Measurements from ENCODE around the gene KCNAB2.

Gene KCNAB2

DNA sequence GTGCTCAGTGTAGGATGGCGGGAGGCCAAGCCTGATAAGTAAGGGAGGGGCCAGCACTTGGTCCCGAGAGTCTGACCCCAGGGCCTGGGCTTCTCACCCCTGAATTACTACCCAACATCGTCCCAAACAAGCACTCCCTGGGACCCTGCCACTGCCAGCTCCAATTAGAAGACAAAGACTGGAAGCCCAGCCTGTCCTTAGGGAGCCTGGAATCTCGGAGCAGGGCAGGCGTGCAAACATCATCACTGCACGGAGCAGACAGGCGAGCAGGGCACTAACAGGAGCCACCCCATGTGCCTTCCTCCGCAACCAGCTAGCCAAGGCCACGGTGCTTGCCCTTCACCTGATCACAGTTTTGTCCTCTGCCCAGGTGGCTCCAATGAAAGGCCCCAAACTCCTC is 23.2 kb downstream of the KCNAB2 start:
- TF ChIP-seq EZH2phosphoT487 (IDR thresholded peaks at IDR 0.05; ENCODE audit: low read length) = no peak
- TF ChIP-seq CTCF (IDR thresholded peaks at IDR 0.05; ENCODE audit: low read length) = no peak
- H4K20me1 ChIP-seq (ENCODE audit: insufficient read depth, low read length) = no peaks in the 10 kb centered on the region

GRCh38 chr1:6069573-6069972 is 23.9 kb downstream of the KCNAB2 start:
- no peak for DNase-seq
- Histone ChIP-seq H3K36me3 (replicated peaks; ENCODE audit: insufficient read depth, low read length) (no peaks in the 10 kb centered on the region), H3K4me2 (ENCODE audit: low read depth, low read length) (no peak overlapping the region), H3F3A (ENCODE audit: insufficient read depth, low read length) (no peaks in the 10 kb centered on the region), H3K9ac (ENCODE audit: low read length) (no peak overlapping the region), H3K9me2 (replicated peaks; ENCODE audit: insufficient read depth, low read length) (no peaks in the 10 kb centered on the region), H3K27ac (ENCODE audit: low read length) (no peak overlapping the region), H3K27me3 (replicated peaks; ENCODE audit: insufficient read depth, low read length) (no peaks in the 10 kb centered on the region), H3K9me3 (replicated peaks; ENCODE audit: insufficient read depth, low read length) (no peaks in the 10 kb centered on the region), H3K4me1 (ENCODE audit: low read length) (no peaks in the 10 kb centered on the region), H2AFZ (ENCODE audit: low read length) (no peak overlapping the region), H4K20me1 (ENCODE audit: insufficient read depth, low read length) (no peaks in the 10 kb centered on the region), H3K4me3 (ENCODE audit: low read length) (no peak overlapping the region), H3K79me2 (ENCODE audit: low read length) (no peaks in the 10 kb centered on the region)
- TF ChIP-seq EZH2phosphoT487 (IDR thresholded peaks at IDR 0.05; ENCODE audit: low read length) = no peak
- TF ChIP-seq CTCF (IDR thresholded peaks at IDR 0.05; ENCODE audit: low read length) = no peak
- TF ChIP-seq EZH2 (optimal IDR thresholded peaks at IDR 0.05; ENCODE audit: low read depth, low read length) = no peak

More for the DNA sequence above, 23.2 kb downstream of the KCNAB2 start:
- no peaks in the 10 kb centered on the region for H3K9me2 ChIP-seq (replicated peaks; ENCODE audit: insufficient read depth, low read length)
- H3K4me1 ChIP-seq (ENCODE audit: low read length) = no peaks in the 10 kb centered on the region
- H3K27me3 ChIP-seq (replicated peaks; ENCODE audit: insufficient read depth, low read length) = no peaks in the 10 kb centered on the region
- H3K9ac ChIP-seq (ENCODE audit: low read length) = no peak overlapping the region
- H3K9me3 ChIP-seq (replicated peaks; ENCODE audit: insufficient read depth, low read length) = no peaks in the 10 kb centered on the region
- H2AFZ ChIP-seq (ENCODE audit: low read length) = no peak overlapping the region
- no peak for DNase-seq
- H3K4me2 ChIP-seq (ENCODE audit: low read depth, low read length) = no peak overlapping the region
- no peaks in the 10 kb centered on the region for H3K79me2 ChIP-seq (ENCODE audit: low read length)
- no peak overlapping the region for H3K4me3 ChIP-seq (ENCODE audit: low read length)
- no peaks in the 10 kb centered on the region for H3F3A ChIP-seq (ENCODE audit: insufficient read depth, low read length)
- no peaks in the 10 kb centered on the region for H3K36me3 ChIP-seq (replicated peaks; ENCODE audit: insufficient read depth, low read length)
- H3K27ac ChIP-seq (ENCODE audit: low read length) = no peak overlapping the region

GRCh38 chr1:6070450-6070974 is 24.8 kb downstream of the KCNAB2 start:
- Histone ChIP-seq H3K9me3 (replicated peaks; ENCODE audit: insufficient read depth, low read length) (no peaks in the 10 kb centered on the region), H3K27me3 (replicated peaks; ENCODE audit: insufficient read depth, low read length) (no peaks in the 10 kb centered on the region), H3K9me2 (replicated peaks; ENCODE audit: insufficient read depth, low read length) (no peaks in the 10 kb centered on the region), H2AFZ (ENCODE audit: low read length) (no peak overlapping the region), H3K79me2 (ENCODE audit: low read length) (no peaks in the 10 kb centered on the region), H3K36me3 (replicated peaks; ENCODE audit: insufficient read depth, low read length) (no peaks in the 10 kb centered on the region), H3K27ac (ENCODE audit: low read length) (no peak overlapping the region), H3F3A (ENCODE audit: insufficient read depth, low read length) (no peaks in the 10 kb centered on the region), H3K4me1 (ENCODE audit: low read length) (no peaks in the 10 kb centered on the region), H4K20me1 (ENCODE audit: insufficient read depth, low read length) (no peaks in the 10 kb centered on the region), H3K4me2 (ENCODE audit: low read depth, low read length) (no peak overlapping the region), H3K9ac (ENCODE audit: low read length) (no peak overlapping the region), H3K4me3 (ENCODE audit: low read length) (no peak overlapping the region)
- DNase-seq = no peak
- TF ChIP-seq EZH2 (optimal IDR thresholded peaks at IDR 0.05; ENCODE audit: low read depth, low read length) = no peak
- TF ChIP-seq CTCF (IDR thresholded peaks at IDR 0.05; ENCODE audit: low read length) = no peak
- TF ChIP-seq EZH2phosphoT487 (IDR thresholded peaks at IDR 0.05; ENCODE audit: low read length) = no peak

Data from MM.1S (cell line).